ENCODE results near the gene ZNHIT1.

ZNHIT1 gene

DNA sequence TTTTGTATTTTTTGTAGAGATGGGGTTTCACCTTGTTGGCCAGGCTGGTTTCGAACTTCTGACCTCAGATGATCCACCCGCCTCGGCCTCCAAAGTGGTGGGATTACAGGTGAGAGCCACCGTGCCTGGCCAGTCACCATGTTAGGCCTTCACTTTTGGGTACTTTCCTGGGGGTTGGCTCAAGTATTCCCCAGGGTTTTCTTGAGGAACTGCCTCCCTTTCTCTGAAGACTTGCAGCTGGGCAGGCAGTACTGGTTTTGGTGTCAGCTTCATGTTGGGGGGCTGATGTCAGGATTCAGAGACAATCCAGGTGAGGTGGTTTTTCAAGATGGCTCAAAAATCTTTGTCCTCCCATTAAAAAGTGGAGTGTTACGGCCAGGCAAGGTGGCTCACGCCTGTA is 7.7 kb downstream of the ZNHIT1 start:
- no peak overlapping the region for H3K4me3 ChIP-seq (ENCODE audit: low read depth in 1 of 2, low read length in 2 of 2)
- H3K9me3 ChIP-seq (ENCODE audit: control insufficient read depth in 1 of 2, low read length in 2 of 2) = no peaks in the 10 kb centered on the region
- peaks cover 6 to 43% of the 10 kb centered on the region in 2 donors for H3K36me3 ChIP-seq (ENCODE audit: control insufficient read depth in 1 of 2, insufficient read depth in 2 of 2, low read length in 2 of 2)
- H3K4me1 ChIP-seq (ENCODE audit: control insufficient read depth in 1 of 2, insufficient read depth in 2 of 2, low read length in 2 of 2) = no peaks in the 10 kb centered on the region
- no peak overlapping the region for H3K27ac ChIP-seq (ENCODE audit: low read length)
- no peaks in the 10 kb centered on the region for H3K27me3 ChIP-seq (ENCODE audit: low read depth, low read length)

DNA sequence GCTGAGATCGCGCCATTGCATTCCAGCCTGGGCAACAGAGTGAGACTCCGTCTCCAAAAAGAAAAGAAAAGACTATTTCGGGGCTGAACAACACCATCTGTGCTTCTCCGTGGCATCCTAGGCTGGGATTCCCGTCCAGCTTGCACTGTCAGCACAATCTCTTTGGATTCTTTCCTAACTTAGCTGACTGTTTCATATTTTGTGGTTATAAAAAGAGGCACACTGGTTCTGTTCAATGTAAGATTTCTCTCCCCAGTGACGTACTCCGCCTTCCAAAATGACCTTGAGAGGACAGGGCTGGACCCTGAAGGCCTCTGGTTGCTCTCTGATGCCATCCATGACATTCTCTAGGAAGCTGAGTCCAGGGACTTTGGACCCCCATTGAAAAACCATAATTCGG is 8.8 kb downstream of the ZNHIT1 start:
- Histone ChIP-seq H3K4me1 (ENCODE audit: control insufficient read depth in 1 of 2, insufficient read depth in 2 of 2, low read length in 2 of 2) (peaks cover 0 to 2% of the 10 kb centered on the region in 2 donors), H3K27ac (ENCODE audit: low read length) (no peak overlapping the region), H3K9me3 (ENCODE audit: control insufficient read depth in 1 of 2, low read length in 2 of 2) (no peaks in the 10 kb centered on the region), H3K4me3 (ENCODE audit: low read depth in 1 of 2, low read length in 2 of 2) (no peak overlapping the region), H3K36me3 (ENCODE audit: control insufficient read depth in 1 of 2, insufficient read depth in 2 of 2, low read length in 2 of 2) (peaks cover 6 to 43% of the 10 kb centered on the region in 2 donors), H3K27me3 (ENCODE audit: low read depth, low read length) (no peaks in the 10 kb centered on the region)

DNA sequence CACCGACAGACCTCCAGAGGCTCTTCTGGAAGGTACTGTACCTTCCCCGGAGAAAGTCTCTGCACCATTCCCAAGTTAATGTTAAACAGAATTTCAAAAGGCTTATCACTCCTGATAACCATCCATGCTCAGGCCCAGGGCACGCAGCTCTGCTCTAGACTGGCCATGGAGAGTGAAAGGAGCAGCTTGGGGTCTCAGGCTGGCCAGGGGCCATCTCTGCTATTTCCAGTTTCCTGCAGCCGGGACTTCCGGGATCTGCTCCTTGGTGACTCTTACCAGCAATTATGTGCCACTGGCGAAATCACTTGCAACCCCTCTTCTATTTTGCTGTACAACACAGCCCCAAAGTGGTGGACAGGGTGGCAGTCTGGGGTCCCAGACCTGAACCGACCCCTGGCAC is 13.7 kb downstream of the ZNHIT1 start:
- Histone ChIP-seq H3K9me3 (ENCODE audit: control insufficient read depth in 1 of 2, low read length in 2 of 2) (no peaks in the 10 kb centered on the region), H3K4me3 (ENCODE audit: low read depth in 1 of 2, low read length in 2 of 2) (no peak overlapping the region), H3K27ac (ENCODE audit: low read length) (no peak overlapping the region), H3K27me3 (ENCODE audit: low read depth, low read length) (no peaks in the 10 kb centered on the region), H3K4me1 (ENCODE audit: control insufficient read depth in 1 of 2, insufficient read depth in 2 of 2, low read length in 2 of 2) (peaks cover 0 to 10% of the 10 kb centered on the region in 2 donors), H3K36me3 (ENCODE audit: control insufficient read depth in 1 of 2, insufficient read depth in 2 of 2, low read length in 2 of 2) (peaks cover 0 to 21% of the 10 kb centered on the region in 2 donors)

DNA sequence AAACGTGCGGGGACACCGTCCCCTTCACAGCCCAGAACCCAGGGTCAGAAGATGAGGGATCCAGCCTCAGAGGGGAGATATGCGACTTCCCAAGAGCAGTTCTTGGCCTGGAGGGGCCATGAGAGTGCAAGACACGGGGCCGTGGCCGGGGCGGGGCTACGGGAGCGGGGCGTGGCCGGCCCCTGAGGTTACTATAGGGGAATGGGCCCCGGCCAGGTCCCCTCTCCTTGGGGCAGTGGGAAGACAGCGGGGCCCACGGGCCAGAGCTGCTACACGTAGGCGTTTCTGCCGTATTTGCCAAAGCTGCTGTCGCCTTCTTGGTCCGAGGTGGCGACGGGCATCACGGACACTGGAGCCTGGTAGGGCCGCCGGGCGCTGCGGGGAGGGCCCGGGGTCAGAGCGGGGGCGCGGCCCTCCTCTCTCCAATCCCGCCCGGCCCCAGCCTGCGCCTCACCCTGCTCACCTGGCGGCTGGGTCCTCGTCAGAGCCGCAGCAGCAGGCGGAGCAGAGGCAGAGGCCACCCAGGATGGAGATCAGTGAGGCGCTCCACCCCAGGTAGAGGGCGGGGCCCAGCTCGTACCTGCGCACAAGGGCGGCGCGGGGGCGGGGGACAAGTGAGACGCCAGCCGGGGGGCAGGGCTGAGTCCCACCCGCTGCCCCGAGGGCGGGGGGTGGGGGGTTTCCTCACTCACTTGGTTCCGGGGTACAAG is 14.3 kb downstream of the ZNHIT1 start:
- H3K36me3 ChIP-seq (ENCODE audit: control insufficient read depth in 1 of 2, insufficient read depth in 2 of 2, low read length in 2 of 2) = peaks cover 0 to 21% of the 10 kb centered on the region in 2 donors
- no peaks in the 10 kb centered on the region for H3K27me3 ChIP-seq (ENCODE audit: low read depth, low read length)
- peak overlapping the region in 1 of 2 donors; percentile 11 for H3K4me3 ChIP-seq (ENCODE audit: low read depth in 1 of 2, low read length in 2 of 2)
- peaks cover 0 to 10% of the 10 kb centered on the region in 2 donors for H3K4me1 ChIP-seq (ENCODE audit: control insufficient read depth in 1 of 2, insufficient read depth in 2 of 2, low read length in 2 of 2)
- no peaks in the 10 kb centered on the region for H3K9me3 ChIP-seq (ENCODE audit: control insufficient read depth in 1 of 2, low read length in 2 of 2)
- no peak overlapping the region for H3K27ac ChIP-seq (ENCODE audit: low read length)

DNA sequence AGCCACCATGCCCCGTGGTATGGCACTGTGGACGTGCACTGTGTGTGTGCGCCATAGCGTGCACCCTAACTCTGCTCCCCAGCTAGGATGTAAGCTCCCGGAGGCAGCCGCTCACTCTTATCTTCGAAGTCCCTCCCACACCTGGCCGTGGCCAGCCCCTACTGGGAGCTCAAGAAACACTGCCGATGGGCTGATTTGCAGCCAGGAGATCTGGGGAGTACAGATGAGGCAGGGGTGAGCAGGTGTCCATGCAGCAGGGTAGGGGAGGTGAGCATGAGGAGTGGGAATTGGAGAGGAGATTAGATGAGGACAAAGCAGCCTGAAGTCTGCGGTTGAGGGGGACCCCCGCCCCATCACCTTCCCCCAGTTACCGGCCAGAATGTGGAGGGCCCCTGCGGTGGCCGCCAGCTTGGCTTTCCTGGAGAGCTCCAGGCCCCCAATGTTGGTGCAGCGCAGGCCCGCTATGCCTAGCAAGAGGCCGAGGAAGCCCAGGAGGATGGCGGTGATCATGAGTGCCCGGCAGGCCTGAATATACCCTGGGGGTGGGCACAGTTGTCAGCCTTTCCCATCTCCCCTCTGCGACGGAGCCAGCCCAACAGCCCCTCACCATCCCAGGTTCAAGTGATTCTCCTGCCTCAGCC is 16.1 kb downstream of the ZNHIT1 start:
- Histone ChIP-seq H3K4me3 (ENCODE audit: low read depth in 1 of 2, low read length in 2 of 2) (no peak overlapping the region), H3K4me1 (ENCODE audit: control insufficient read depth in 1 of 2, insufficient read depth in 2 of 2, low read length in 2 of 2) (peaks cover 0 to 19% of the 10 kb centered on the region in 2 donors), H3K27ac (ENCODE audit: low read length) (peak overlapping the region; percentile 45), H3K9me3 (ENCODE audit: control insufficient read depth in 1 of 2, low read length in 2 of 2) (no peaks in the 10 kb centered on the region), H3K27me3 (ENCODE audit: low read depth, low read length) (no peaks in the 10 kb centered on the region), H3K36me3 (ENCODE audit: control insufficient read depth in 1 of 2, insufficient read depth in 2 of 2, low read length in 2 of 2) (peaks cover 0 to 18% of the 10 kb centered on the region in 2 donors)

DNA sequence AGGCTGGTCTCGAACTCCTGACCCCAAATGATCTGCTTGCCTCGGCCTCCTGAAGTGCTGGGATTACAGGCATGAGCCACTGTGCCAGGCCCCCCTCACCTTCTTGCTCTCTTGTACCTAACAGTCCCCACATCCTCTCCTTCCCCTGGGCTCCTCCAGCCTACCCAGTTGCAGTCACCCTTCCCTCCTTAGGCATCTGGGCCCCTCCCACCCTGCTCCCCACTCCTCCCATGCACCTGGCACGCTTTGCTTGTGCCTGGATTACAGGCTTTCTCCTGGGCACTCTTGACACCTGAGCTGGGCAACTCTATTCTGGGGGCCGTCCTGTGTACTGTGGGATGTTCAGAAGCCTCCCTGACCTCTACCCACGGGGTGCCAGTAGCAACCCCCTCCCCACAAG is 16.7 kb downstream of the ZNHIT1 start:
- peak overlapping the region; percentile 81 for H3K27ac ChIP-seq (ENCODE audit: low read length)
- peaks cover 0 to 18% of the 10 kb centered on the region in 2 donors for H3K36me3 ChIP-seq (ENCODE audit: control insufficient read depth in 1 of 2, insufficient read depth in 2 of 2, low read length in 2 of 2)
- H3K27me3 ChIP-seq (ENCODE audit: low read depth, low read length) = no peaks in the 10 kb centered on the region
- H3K4me1 ChIP-seq (ENCODE audit: control insufficient read depth in 1 of 2, insufficient read depth in 2 of 2, low read length in 2 of 2) = peaks cover 0 to 19% of the 10 kb centered on the region in 2 donors
- H3K4me3 ChIP-seq (ENCODE audit: low read depth in 1 of 2, low read length in 2 of 2) = peak overlapping the region in 1 of 2 donors; percentile 44
- no peaks in the 10 kb centered on the region for H3K9me3 ChIP-seq (ENCODE audit: control insufficient read depth in 1 of 2, low read length in 2 of 2)

DNA sequence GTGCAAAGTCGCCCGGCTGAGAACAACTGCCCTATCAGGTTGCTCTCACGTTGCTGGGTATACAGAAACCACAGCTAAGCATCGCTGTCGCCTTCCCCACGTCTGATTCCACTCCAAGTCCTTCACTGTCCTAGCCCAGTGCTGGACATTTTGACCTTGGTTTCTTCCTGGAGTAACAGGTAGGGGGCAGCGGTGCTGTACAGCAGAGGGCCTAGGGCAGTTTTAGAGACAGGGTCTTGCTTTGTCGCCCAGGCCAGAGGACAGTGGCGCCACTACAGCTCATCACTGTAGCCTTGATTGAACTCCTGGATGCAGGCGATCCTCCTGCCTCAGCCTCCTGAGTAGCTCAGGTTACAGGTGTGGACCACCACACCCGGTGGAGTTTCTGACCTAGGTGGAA is 17.1 kb downstream of the ZNHIT1 start:
- no peaks in the 10 kb centered on the region for H3K9me3 ChIP-seq (ENCODE audit: control insufficient read depth in 1 of 2, low read length in 2 of 2)
- H3K4me3 ChIP-seq (ENCODE audit: low read depth in 1 of 2, low read length in 2 of 2) = peak overlapping the region in 1 of 2 donors; percentile 44
- H3K36me3 ChIP-seq (ENCODE audit: control insufficient read depth in 1 of 2, insufficient read depth in 2 of 2, low read length in 2 of 2) = peaks cover 0 to 20% of the 10 kb centered on the region in 2 donors
- H3K4me1 ChIP-seq (ENCODE audit: control insufficient read depth in 1 of 2, insufficient read depth in 2 of 2, low read length in 2 of 2) = peaks cover 0 to 19% of the 10 kb centered on the region in 2 donors
- no peaks in the 10 kb centered on the region for H3K27me3 ChIP-seq (ENCODE audit: low read depth, low read length)
- H3K27ac ChIP-seq (ENCODE audit: low read length) = peak overlapping the region; percentile 81

DNA sequence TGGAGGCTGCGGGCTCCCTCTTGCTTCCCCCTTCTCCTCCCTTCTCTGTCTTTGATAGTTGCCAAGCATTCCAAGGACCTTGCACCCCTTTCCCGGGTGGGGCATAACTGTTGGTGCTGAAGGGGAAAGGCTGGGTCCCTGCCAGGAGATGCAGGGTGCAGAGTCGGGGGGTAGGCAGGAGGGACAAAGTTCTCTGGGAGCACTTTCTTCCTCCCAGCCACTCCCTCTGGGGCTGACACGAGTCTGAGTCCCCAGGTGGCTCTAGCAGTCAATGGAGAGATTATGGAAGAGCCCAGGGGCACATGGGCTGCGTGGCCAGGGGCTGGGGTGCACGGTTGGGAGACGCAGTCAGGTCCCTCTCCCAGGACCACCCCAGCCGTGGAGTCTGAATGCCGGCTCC is 17.6 kb downstream of the ZNHIT1 start:
- peak overlapping the region in 1 of 2 donors; percentile 56 for H3K4me3 ChIP-seq (ENCODE audit: low read depth in 1 of 2, low read length in 2 of 2)
- H3K27me3 ChIP-seq (ENCODE audit: low read depth, low read length) = no peaks in the 10 kb centered on the region
- peaks cover 0 to 19% of the 10 kb centered on the region in 2 donors for H3K4me1 ChIP-seq (ENCODE audit: control insufficient read depth in 1 of 2, insufficient read depth in 2 of 2, low read length in 2 of 2)
- H3K36me3 ChIP-seq (ENCODE audit: control insufficient read depth in 1 of 2, insufficient read depth in 2 of 2, low read length in 2 of 2) = peaks cover 2 to 25% of the 10 kb centered on the region in 2 donors
- peak overlapping the region; percentile 92 for H3K27ac ChIP-seq (ENCODE audit: low read length)
- no peaks in the 10 kb centered on the region for H3K9me3 ChIP-seq (ENCODE audit: control insufficient read depth in 1 of 2, low read length in 2 of 2)

DNA sequence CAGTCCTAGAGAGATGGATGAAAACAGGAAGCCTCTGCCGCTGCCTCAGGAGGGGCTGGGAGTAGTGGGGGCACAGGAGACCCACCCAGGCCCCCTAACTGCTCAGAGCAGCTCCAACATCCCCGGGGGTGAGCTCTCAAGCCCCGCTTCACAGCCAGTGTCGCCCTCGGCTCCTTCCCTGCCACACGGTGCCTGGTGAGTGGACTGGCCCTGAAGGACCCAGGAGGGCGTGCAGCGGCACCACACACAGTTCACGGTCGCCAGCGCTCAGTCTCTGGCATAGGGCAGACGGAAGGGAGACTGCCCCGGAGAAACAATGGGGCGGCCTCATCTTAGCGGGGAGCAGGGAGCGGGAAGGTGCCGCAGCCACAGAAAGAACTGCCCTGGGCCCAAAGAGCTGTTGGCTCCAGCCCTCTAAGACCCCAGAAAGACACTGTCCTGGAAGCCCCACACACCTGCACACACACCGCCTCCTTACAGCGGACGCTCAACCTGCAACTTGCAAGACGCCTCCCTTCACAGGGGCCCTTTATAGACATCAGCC is 18.4 kb downstream of the ZNHIT1 start:
- Histone ChIP-seq H3K27me3 (ENCODE audit: low read depth, low read length) (no peaks in the 10 kb centered on the region), H3K9me3 (ENCODE audit: control insufficient read depth in 1 of 2, low read length in 2 of 2) (no peaks in the 10 kb centered on the region), H3K4me3 (ENCODE audit: low read depth in 1 of 2, low read length in 2 of 2) (peak overlapping the region in 1 of 2 donors; percentile 64), H3K4me1 (ENCODE audit: control insufficient read depth in 1 of 2, insufficient read depth in 2 of 2, low read length in 2 of 2) (peaks cover 0 to 19% of the 10 kb centered on the region in 2 donors), H3K36me3 (ENCODE audit: control insufficient read depth in 1 of 2, insufficient read depth in 2 of 2, low read length in 2 of 2) (peaks cover 7 to 31% of the 10 kb centered on the region in 2 donors), H3K27ac (ENCODE audit: low read length) (peak overlapping the region; percentile 92)

DNA sequence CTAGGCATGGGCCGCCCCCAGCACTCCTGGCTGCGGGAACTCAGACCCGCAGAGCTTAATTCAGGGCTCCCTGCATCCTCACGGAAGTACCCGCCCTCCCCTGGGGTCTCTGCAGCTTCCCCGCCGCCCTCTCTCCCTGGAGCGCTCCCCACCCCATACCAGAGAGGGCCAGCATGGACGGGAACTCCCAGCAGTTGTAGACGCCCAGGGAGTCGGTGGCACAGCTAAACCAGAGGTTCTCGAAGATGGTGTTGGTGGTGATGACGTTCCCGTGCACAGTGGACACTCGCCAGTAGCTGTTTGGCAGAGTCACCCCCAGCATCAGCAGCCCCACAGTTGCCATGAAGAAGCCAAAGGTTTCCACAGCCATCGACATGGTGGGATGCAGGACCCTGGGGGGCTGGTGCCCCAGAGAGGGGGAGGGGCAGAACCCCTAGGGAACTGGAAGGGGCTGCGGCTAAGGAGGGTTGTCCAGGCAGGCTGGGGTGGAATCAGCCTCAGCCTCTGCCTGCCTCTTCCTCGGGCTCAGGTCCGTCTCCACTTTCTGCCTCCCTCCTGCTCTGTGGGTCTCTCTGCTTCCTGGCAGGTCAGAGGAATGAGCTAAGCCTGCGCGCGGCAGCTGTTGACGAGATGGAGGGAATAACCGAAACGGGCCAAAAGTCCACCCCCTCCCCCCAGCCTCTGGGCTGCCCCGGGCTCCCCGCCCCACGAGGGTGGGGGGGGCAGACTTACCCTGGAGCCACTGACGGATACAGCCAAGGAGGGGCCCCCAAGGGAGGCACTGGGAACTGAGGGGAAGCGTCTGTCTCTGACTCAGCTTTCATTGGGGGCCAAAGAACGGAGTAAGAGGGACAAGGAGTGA is 19.5 kb downstream of the ZNHIT1 start, which contains the start of gene CLDN15:
TSS of gene CLDN15 (minus strand) at position 597 of the 862 bp plus-strand sequence. CDS start at position 376, 221 bp downstream.
- H3K4me1 ChIP-seq (ENCODE audit: control insufficient read depth in 1 of 2, insufficient read depth in 2 of 2, low read length in 2 of 2) = peaks cover 0 to 10% of the 10 kb centered on the region in 2 donors
- H3K4me3 ChIP-seq (ENCODE audit: low read depth in 1 of 2, low read length in 2 of 2) = peak within 1 kb of the TSS; percentile 32 to 64
- H3K27me3 ChIP-seq (ENCODE audit: low read depth, low read length) = no peaks in the 10 kb centered on the region
- H3K36me3 ChIP-seq (ENCODE audit: control insufficient read depth in 1 of 2, insufficient read depth in 2 of 2, low read length in 2 of 2) = peaks cover 7 to 31% of the 10 kb centered on the region in 2 donors
- peak within 1 kb of the TSS; percentile 92 for H3K27ac ChIP-seq (ENCODE audit: low read length)
- no peaks in the 10 kb centered on the region for H3K9me3 ChIP-seq (ENCODE audit: control insufficient read depth in 1 of 2, low read length in 2 of 2)
